H9 (cell line): ENCODE data around the gene PLA1A. TPM values are rescaled to one million over a fixed set of nuclear protein-coding genes. Genes with fewer than 3 reads are reported as not detected.

Source experiments
- DNase-seq: peaks from one replicate; pipeline ENCODE4 v3.0.0-alpha.2; 2017
- H2AFZ ChIP-seq: one replicate; pipeline ENCODE4 v1.6.1; 2013; ENCODE audit warnings: mild to moderate bottlenecking, low read length, control low read depth, moderate library complexity
- H2AK5ac ChIP-seq: 2 replicates; pipeline ENCODE4 v1.6.1; 2013; ENCODE audit warnings: low read length, control low read depth, mixed read lengths; ENCODE audit not compliant: insufficient read length
- H2BK120ac ChIP-seq: one replicate; pipeline ENCODE4 v1.6.1; 2013; ENCODE audit warnings: low read depth, mild to moderate bottlenecking, low read length, control low read depth, inconsistent platforms; ENCODE audit not compliant: poor library complexity, severe bottlenecking
- H2BK12ac ChIP-seq: 2 replicates; pipeline ENCODE4 v1.6.1; 2013; ENCODE audit warnings: low read length, control low read depth, mixed read lengths, low read depth; ENCODE audit not compliant: insufficient read length
- H2BK15ac ChIP-seq: 2 replicates; pipeline ENCODE4 v1.6.1; 2013; ENCODE audit warnings: low read depth, low read length, control low read depth
- H2BK20ac ChIP-seq: one replicate; pipeline ENCODE4 v1.6.1; 2013; ENCODE audit warnings: low read depth, mild to moderate bottlenecking, low read length, control low read depth, inconsistent platforms; ENCODE audit not compliant: poor library complexity, severe bottlenecking
- H2BK5ac ChIP-seq: 2 replicates; pipeline ENCODE4 v1.6.1; 2013; ENCODE audit warnings: low read length, control low read depth, mixed read lengths; ENCODE audit not compliant: insufficient read length
- H3K14ac ChIP-seq: 2 replicates; pipeline ENCODE4 v1.6.1; 2013; ENCODE audit warnings: low read length, control low read depth; ENCODE audit not compliant: insufficient read depth
- H3K18ac ChIP-seq: 2 replicates; pipeline ENCODE4 v1.6.1; 2013; ENCODE audit warnings: low read depth, mild to moderate bottlenecking, mixed read lengths, low read length, control low read depth; ENCODE audit not compliant: insufficient read length
- H3K23ac ChIP-seq: 2 replicates; pipeline ENCODE4 v1.6.1; 2013; ENCODE audit warnings: low read length, control low read depth, mixed read lengths, low read depth; ENCODE audit not compliant: insufficient read length
- H3K23me2 ChIP-seq: 2 replicates; pipeline ENCODE4 v1.6.1; 2013; ENCODE audit warnings: low read depth, mild to moderate bottlenecking, mixed read lengths, low read length, control low read depth; ENCODE audit not compliant: insufficient read length, poor library complexity, severe bottlenecking
- H3K27ac ChIP-seq: 2 replicates; pipeline ENCODE4 v1.5.1; 2013; ENCODE audit warnings: low read length, control low read depth, mixed read lengths, low read depth; ENCODE audit not compliant: insufficient read length
- H3K27me3 ChIP-seq: 2 replicates; pipeline ENCODE4 v1.6.1; 2013; ENCODE audit warnings: low read length, control low read depth, inconsistent platforms; ENCODE audit not compliant: insufficient read depth
- H3K4ac ChIP-seq: 2 replicates; pipeline ENCODE4 v1.6.1; 2013; ENCODE audit warnings: low read depth, mild to moderate bottlenecking, control low read depth, inconsistent platforms, low read length, moderate library complexity
- H3K4me1 ChIP-seq: 2 replicates; pipeline ENCODE4 v1.6.1; 2013; ENCODE audit warnings: low read length, control low read depth, inconsistent platforms; ENCODE audit not compliant: insufficient read depth
- H3K4me2 ChIP-seq: 2 replicates; pipeline ENCODE4 v1.6.1; 2013; ENCODE audit warnings: low read length, control low read depth, mixed read lengths; ENCODE audit not compliant: insufficient read length, insufficient read depth
- H3K56ac ChIP-seq: 2 replicates; pipeline ENCODE4 v1.6.1; 2013; ENCODE audit warnings: low read depth, mild to moderate bottlenecking, mixed read lengths, low read length, control low read depth; ENCODE audit not compliant: insufficient read length
- H3K79me1 ChIP-seq: 2 replicates; pipeline ENCODE4 v1.6.1; 2013; ENCODE audit warnings: low read depth, mild to moderate bottlenecking, moderate library complexity, low read length, control low read depth, inconsistent platforms; ENCODE audit not compliant: insufficient read depth, poor library complexity, severe bottlenecking
- H3K79me2 ChIP-seq: 2 replicates; pipeline ENCODE4 v1.6.1; 2013; ENCODE audit warnings: low read length, control low read depth, inconsistent platforms; ENCODE audit not compliant: insufficient read depth
- H3K9ac ChIP-seq: 2 replicates; pipeline ENCODE4 v1.6.1; 2013; ENCODE audit warnings: low read length, control low read depth, mixed read lengths; ENCODE audit not compliant: insufficient read length; ENCODE audit errors: extremely low read depth
- H3K9me3 ChIP-seq: one replicate; pipeline ENCODE4 v1.6.1; 2013; ENCODE audit warnings: low read depth, low read length, inconsistent platforms; ENCODE audit not compliant: control insufficient read depth
- H3T11ph ChIP-seq: one replicate; pipeline ENCODE4 v1.6.1; 2013; ENCODE audit warnings: mild to moderate bottlenecking, low read length, control low read depth, inconsistent platforms
- H4K20me1 ChIP-seq: one replicate; pipeline ENCODE4 v1.6.1; 2013; ENCODE audit not compliant: control insufficient read depth, insufficient read length, insufficient read depth
- H4K5ac ChIP-seq: 2 replicates; pipeline ENCODE4 v1.6.1; 2013; ENCODE audit warnings: low read depth, mild to moderate bottlenecking, mixed read lengths, low read length, control low read depth; ENCODE audit not compliant: insufficient read length
- H4K8ac ChIP-seq: replicated peaks from 2 replicates; pipeline ENCODE4 v1.6.1; 2013; ENCODE audit warnings: low read length, control low read depth, mixed read lengths, low read depth; ENCODE audit not compliant: insufficient read length
- H4K91ac ChIP-seq: 2 replicates; pipeline ENCODE4 v1.6.1; 2013; ENCODE audit warnings: low read depth, mild to moderate bottlenecking, moderate library complexity, mixed read lengths, low read length, control low read depth; ENCODE audit not compliant: insufficient read length
- H3K27ac Mint-ChIP-seq, 3 experiments: 2 replicates in 2 of 3; 3 replicates in 1 of 3; pipeline ENCODE4 v1.8.0; 2020 to 2021; ENCODE audit warnings: mixed read lengths in 3 of 3, mild to moderate bottlenecking in 1 of 3, moderate library complexity in 1 of 3
- H3K27me3 Mint-ChIP-seq: 2 replicates; pipeline ENCODE4 v1.8.0; 2021; ENCODE audit warnings: low read depth, mild to moderate bottlenecking, moderate library complexity, mixed read lengths
- H3K36me3 Mint-ChIP-seq, 3 experiments: 2 replicates in 2 of 3; 3 replicates in 1 of 3; pipeline ENCODE4 v1.8.0; 2020 to 2021; ENCODE audit warnings: low read depth in 3 of 3, mixed read lengths in 3 of 3; ENCODE audit not compliant: insufficient read depth in 1 of 3
- H3K4me1 Mint-ChIP-seq, 2 experiments: 2 replicates each; pipeline ENCODE4 v1.8.0; 2020; ENCODE audit warnings: mixed read lengths in 2 of 2
- H3K4me3 Mint-ChIP-seq, 2 experiments: 2 replicates in 1 of 2; 3 replicates in 1 of 2; pipeline ENCODE4 v1.8.0; 2020 to 2021; ENCODE audit warnings: mild to moderate bottlenecking in 2 of 2, mixed read lengths in 2 of 2, moderate library complexity in 1 of 2
- H3K9me3 Mint-ChIP-seq, 2 experiments: 2 replicates in 1 of 2; 3 replicates in 1 of 2; pipeline ENCODE4 v1.8.0; 2020; ENCODE audit warnings: mild to moderate bottlenecking in 2 of 2, mixed read lengths in 2 of 2, moderate library complexity in 1 of 2
- WGBS: extraction: QIAGEN DNeasy Blood & Tissue Kit; methylation state at CpG from one replicate; pipeline ENCODE4 v1.1.7; 2013; ENCODE audit warnings: missing lambda C conversion rate, low lambda C conversion rate, mixed read lengths; ENCODE audit not compliant: insufficient read length; ENCODE audit errors: extremely low coverage; 5-methylcytosine and 5-hydroxymethylcytosine counted together
- total RNA-seq: library from RNA; stranded (reverse); gene quantifications from 2 replicates; pipeline ENCODE4 v1.2.1, GENCODE V29; 2021
- TF ChIP-seq, protein P1 (sequence below): fragments of 200-600 bp; sonication (generic); conservative IDR thresholded peaks from 3 replicates; pipeline ENCODE4 v1.8.0; 2021; ENCODE audit warnings: antibody characterized with exemption, mild to moderate bottlenecking

The PLA1A gene
- total RNA-seq, 1 experiment from 2014 or later, result not detected

DNA sequence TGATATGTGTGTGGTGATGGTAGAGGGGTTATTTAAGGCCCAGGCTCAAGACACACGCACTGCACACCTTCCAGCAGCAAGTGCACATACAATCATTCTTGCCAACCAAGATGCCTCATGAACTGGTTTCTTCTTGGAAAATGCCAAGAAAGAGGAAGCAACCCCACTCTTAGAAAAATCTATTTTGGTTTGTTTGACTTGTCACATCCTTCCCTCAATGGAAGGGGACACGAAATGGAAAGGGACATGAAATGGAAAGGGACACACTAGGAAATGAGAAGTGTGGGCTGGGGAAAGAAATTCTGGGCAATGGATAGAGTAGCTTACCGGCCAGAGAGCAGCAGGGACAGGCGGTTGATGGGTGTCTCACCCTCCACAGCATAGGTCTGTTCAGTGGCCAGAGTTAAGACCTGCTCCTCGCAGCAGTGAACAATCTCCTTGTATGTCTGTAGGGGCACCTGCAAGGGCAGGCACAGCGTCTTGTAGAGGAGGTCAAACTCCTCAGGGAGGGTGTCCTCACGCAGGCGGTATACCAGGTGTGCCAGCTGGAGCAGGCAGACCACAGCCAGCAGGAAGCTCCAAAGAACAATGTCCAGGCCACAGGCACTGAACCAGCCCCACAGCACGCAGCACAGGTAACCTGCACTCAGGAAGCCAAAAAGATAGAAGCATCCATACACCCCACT, 62.1 kb downstream of the PLA1A start:
- peak overlapping the region in 1 of 3 experiments; percentile 41; a peak in 1 of 7 replicates for H3K27ac Mint-ChIP-seq
- H4K8ac ChIP-seq, result no peak overlapping the region

More for the DNA sequence above, 62.1 kb downstream of the PLA1A start:
- no peak overlapping the region for H4K5ac ChIP-seq
- Mint-ChIP-seq H3K4me3 (no peak overlapping the region), H3K27me3 (no peaks in the 10 kb centered on the region), H3K36me3 (no peaks in the 10 kb centered on the region), H3K4me1 (peaks cover 2 to 4% of the 10 kb centered on the region in 2 experiments; a peak in 2 of 4 replicates), H3K9me3 (no peaks in the 10 kb centered on the region)
- H3K9ac ChIP-seq, result no peak overlapping the region
- no peak overlapping the region for H3K4me2 ChIP-seq
- H2BK20ac ChIP-seq, result no peak overlapping the region
- no peak for DNase-seq
- no peak overlapping the region for H3K23ac ChIP-seq
- no peak overlapping the region for H2AFZ ChIP-seq
- H3K4me1 ChIP-seq, result 0 out of 2 replicates have a peak, but pooled peaks cover 2% of the 10 kb centered on the region
- no peak overlapping the region; the same call in 1 of the 2 replicates for H3K14ac ChIP-seq
- no peaks in the 10 kb centered on the region for H3K79me2 ChIP-seq
- H3K9me3 ChIP-seq, result no peaks in the 10 kb centered on the region
- no peak overlapping the region for H3T11ph ChIP-seq
- H2BK5ac ChIP-seq, result no peak overlapping the region
- no peak overlapping the region for H3K18ac ChIP-seq
- TF ChIP-seq, protein P1, sequence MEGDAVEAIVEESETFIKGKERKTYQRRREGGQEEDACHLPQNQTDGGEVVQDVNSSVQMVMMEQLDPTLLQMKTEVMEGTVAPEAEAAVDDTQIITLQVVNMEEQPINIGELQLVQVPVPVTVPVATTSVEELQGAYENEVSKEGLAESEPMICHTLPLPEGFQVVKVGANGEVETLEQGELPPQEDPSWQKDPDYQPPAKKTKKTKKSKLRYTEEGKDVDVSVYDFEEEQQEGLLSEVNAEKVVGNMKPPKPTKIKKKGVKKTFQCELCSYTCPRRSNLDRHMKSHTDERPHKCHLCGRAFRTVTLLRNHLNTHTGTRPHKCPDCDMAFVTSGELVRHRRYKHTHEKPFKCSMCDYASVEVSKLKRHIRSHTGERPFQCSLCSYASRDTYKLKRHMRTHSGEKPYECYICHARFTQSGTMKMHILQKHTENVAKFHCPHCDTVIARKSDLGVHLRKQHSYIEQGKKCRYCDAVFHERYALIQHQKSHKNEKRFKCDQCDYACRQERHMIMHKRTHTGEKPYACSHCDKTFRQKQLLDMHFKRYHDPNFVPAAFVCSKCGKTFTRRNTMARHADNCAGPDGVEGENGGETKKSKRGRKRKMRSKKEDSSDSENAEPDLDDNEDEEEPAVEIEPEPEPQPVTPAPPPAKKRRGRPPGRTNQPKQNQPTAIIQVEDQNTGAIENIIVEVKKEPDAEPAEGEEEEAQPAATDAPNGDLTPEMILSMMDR, result no peak
- no peak overlapping the region for H2BK15ac ChIP-seq
- WGBS, result no CpG with 5 or more reads among the region's 9 CpGs
- no peaks in the 10 kb centered on the region for H3K79me1 ChIP-seq
- H3K23me2 ChIP-seq, result no peaks in the 10 kb centered on the region
- H3K56ac ChIP-seq, result no peak overlapping the region
- no peak overlapping the region for H2BK12ac ChIP-seq
- H3K27me3 ChIP-seq, result no peaks in the 10 kb centered on the region
- no peaks in the 10 kb centered on the region for H4K20me1 ChIP-seq
- no peak overlapping the region for H4K91ac ChIP-seq
- H3K27ac ChIP-seq, result no peak overlapping the region
- H2AK5ac ChIP-seq, result no peak overlapping the region
- no peak overlapping the region for H3K4ac ChIP-seq
- H2BK120ac ChIP-seq, result no peak overlapping the region
